NCI-H1048 (cell line): ENCODE data around the gene DOCK4.

Source experiments
- DNase-seq: peaks from one replicate; lab custom pipeline; 2025; lab: John Stamatoyannopoulos, UW

Gene DOCK4

GRCh38 chr7:111803015-111803758 is 403.0 kb downstream of the DOCK4 start:
- DNase-seq = no peak

GRCh38 chr7:111802194-111802772 is 403.9 kb downstream of the DOCK4 start:
- no peak for DNase-seq

- no peak for DNase-seq
Observed at GRCh38 chr7:111801277-111801676, 404.9 kb downstream of the DOCK4 start.

GRCh38 chr7:111796671-111797070 is 409.5 kb downstream of the DOCK4 start:
- DNase-seq = no peak

- no peak for DNase-seq
Observed at GRCh38 chr7:111789870-111790269, 416.3 kb downstream of the DOCK4 start.

- DNase-seq = no peak
Observed at GRCh38 chr7:111789048-111789320, 417.2 kb downstream of the DOCK4 start.

- no peak for DNase-seq
Observed at GRCh38 chr7:111788286-111789047, 417.7 kb downstream of the DOCK4 start.

- DNase-seq = no peak
Observed at GRCh38 chr7:111787741-111788140, 418.5 kb downstream of the DOCK4 start.

GRCh38 chr7:111787099-111787498 is 419.1 kb downstream of the DOCK4 start:
- DNase-seq = no peak

- DNase-seq = no peak
Observed at GRCh38 chr7:111785076-111785475, 421.1 kb downstream of the DOCK4 start.

- DNase-seq = no peak
Observed at GRCh38 chr7:111784296-111784695, 421.9 kb downstream of the DOCK4 start.

- no peak for DNase-seq
Observed at GRCh38 chr7:111783854-111784253, 422.3 kb downstream of the DOCK4 start.

GRCh38 chr7:111780527-111780926 is 425.7 kb downstream of the DOCK4 start:
- no peak for DNase-seq

- DNase-seq = no peak
Observed at GRCh38 chr7:111775206-111775605, 431.0 kb downstream of the DOCK4 start.

GRCh38 chr7:111772716-111773115 is 433.5 kb downstream of the DOCK4 start:
- DNase-seq = no peak

- DNase-seq = no peak
Observed at GRCh38 chr7:111771638-111772037, 434.6 kb downstream of the DOCK4 start.

GRCh38 chr7:111770116-111770515 is 436.1 kb downstream of the DOCK4 start:
- no peak for DNase-seq

GRCh38 chr7:111765751-111766643 is 440.2 kb downstream of the DOCK4 start:
- no peak for DNase-seq

GRCh38 chr7:111763221-111763801 is 442.9 kb downstream of the DOCK4 start:
- DNase-seq = no peak

GRCh38 chr7:111762799-111763198 is 443.4 kb downstream of the DOCK4 start:
- DNase-seq = no peak

GRCh38 chr7:111762211-111762610 is 444.0 kb downstream of the DOCK4 start:
- DNase-seq = no peak

GRCh38 chr7:111760043-111760442 is 446.2 kb downstream of the DOCK4 start:
- no peak for DNase-seq
